Osteocyte (in vitro differentiated cells): Measurements from ENCODE around the gene CCR5. TPM values are rescaled to one million over a fixed set of nuclear protein-coding genes. Genes with fewer than 3 reads are reported as not detected.
A peak's percentile ranks its signal among the peaks of the same experiment; 100 is the strongest.

Experiments used
- DNase-seq: peaks from one replicate; pipeline ENCODE4 v3.0.0; 2021; ENCODE audit warnings: mixed read lengths; ENCODE audit not compliant: unreplicated experiment; ENCODE audit errors: extremely low spot score
- H3K27ac Mint-ChIP-seq: one replicate; pipeline ENCODE4 v1.8.0; 2021; ENCODE audit warnings: mild to moderate bottlenecking, mixed read lengths; ENCODE audit not compliant: unreplicated experiment
- H3K27me3 Mint-ChIP-seq: one replicate; pipeline ENCODE4 v1.8.0; 2021; ENCODE audit warnings: mixed read lengths; ENCODE audit not compliant: unreplicated experiment
- H3K36me3 Mint-ChIP-seq: one replicate; pipeline ENCODE4 v1.8.0; 2021; ENCODE audit warnings: mixed read lengths; ENCODE audit not compliant: unreplicated experiment
- H3K4me1 Mint-ChIP-seq: one replicate; pipeline ENCODE4 v1.8.0; 2021; ENCODE audit warnings: mixed read lengths; ENCODE audit not compliant: unreplicated experiment
- H3K4me3 Mint-ChIP-seq: one replicate; pipeline ENCODE4 v1.8.0; 2021; ENCODE audit warnings: mild to moderate bottlenecking, moderate library complexity, mixed read lengths; ENCODE audit not compliant: unreplicated experiment
- H3K9me3 Mint-ChIP-seq: one replicate; pipeline ENCODE4 v1.8.0; 2021; ENCODE audit warnings: mixed read lengths; ENCODE audit not compliant: unreplicated experiment
- total RNA-seq: library from RNA; stranded (reverse); gene quantifications from 2 replicates; pipeline ENCODE4 v1.2.1, GENCODE V29; 2021
- TF ChIP-seq, protein P1 (sequence below): fragments of 200-600 bp; sonication (generic); IDR thresholded peaks from 2 replicates; pipeline ENCODE4 v1.5.0; 2021; ENCODE audit warnings: antibody characterized with exemption, mild to moderate bottlenecking, moderate library complexity

The CCR5 gene
- total RNA-seq, 1 donor from 2014 or later, result not detected

DNA sequence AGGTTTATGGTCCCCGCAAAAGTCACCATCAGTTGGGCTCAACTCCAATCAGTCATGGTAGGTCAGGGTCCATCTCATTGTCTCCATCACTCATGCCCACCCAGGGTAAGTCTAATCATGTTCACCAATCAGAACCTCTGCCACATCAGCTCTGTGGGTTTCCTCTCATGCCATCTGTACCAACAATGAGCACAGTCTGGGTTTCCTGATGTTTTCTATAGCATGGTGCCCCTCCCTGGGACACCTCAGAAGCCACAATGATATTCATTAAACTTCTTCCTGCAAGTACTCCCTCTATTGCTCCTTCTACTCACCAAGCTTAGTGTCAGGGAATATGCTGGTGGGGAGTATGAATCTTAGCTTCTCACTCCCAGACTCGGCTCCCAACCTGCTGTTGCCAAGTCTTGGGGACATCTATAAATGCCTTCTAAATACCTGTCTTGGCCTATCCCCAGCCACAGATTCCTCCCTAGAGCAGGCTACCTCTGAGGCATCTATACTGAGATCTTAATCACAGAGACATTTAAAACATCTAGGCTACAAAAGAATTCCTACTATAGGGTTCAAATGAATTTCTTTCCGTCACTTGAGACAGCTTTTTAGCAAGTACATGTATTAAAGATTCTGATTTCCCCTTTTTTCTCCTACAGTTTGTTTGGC, 21.8 kb upstream of the CCR5 start:
- Mint-ChIP-seq H3K27me3 (peaks cover 52% of the 10 kb centered on the region), H3K4me1 (no peaks in the 10 kb centered on the region), H3K9me3 (no peaks in the 10 kb centered on the region), H3K27ac (no peak overlapping the region), H3K4me3 (no peak overlapping the region), H3K36me3 (no peaks in the 10 kb centered on the region)
- no peak for DNase-seq
- TF ChIP-seq, protein P1, sequence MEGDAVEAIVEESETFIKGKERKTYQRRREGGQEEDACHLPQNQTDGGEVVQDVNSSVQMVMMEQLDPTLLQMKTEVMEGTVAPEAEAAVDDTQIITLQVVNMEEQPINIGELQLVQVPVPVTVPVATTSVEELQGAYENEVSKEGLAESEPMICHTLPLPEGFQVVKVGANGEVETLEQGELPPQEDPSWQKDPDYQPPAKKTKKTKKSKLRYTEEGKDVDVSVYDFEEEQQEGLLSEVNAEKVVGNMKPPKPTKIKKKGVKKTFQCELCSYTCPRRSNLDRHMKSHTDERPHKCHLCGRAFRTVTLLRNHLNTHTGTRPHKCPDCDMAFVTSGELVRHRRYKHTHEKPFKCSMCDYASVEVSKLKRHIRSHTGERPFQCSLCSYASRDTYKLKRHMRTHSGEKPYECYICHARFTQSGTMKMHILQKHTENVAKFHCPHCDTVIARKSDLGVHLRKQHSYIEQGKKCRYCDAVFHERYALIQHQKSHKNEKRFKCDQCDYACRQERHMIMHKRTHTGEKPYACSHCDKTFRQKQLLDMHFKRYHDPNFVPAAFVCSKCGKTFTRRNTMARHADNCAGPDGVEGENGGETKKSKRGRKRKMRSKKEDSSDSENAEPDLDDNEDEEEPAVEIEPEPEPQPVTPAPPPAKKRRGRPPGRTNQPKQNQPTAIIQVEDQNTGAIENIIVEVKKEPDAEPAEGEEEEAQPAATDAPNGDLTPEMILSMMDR, result no peak

GRCh38 chr3:46349484-46350261, 21.1 kb upstream of the CCR5 start:
- Mint-ChIP-seq H3K27me3 (peaks cover 57% of the 10 kb centered on the region), H3K4me3 (no peak overlapping the region), H3K36me3 (no peaks in the 10 kb centered on the region), H3K4me1 (no peaks in the 10 kb centered on the region), H3K27ac (no peak overlapping the region), H3K9me3 (no peaks in the 10 kb centered on the region)
- TF ChIP-seq, protein P1, result no peak
- DNase-seq, result no peak

GRCh38 chr3:46350262-46350565, 20.5 kb upstream of the CCR5 start:
- H3K36me3 Mint-ChIP-seq, result no peaks in the 10 kb centered on the region
- H3K27me3 Mint-ChIP-seq, result peaks cover 62% of the 10 kb centered on the region
- H3K27ac Mint-ChIP-seq, result no peak overlapping the region
- DNase-seq, result peak; percentile 30
- no peaks in the 10 kb centered on the region for H3K4me1 Mint-ChIP-seq
- TF ChIP-seq, protein P1, result no peak
- no peaks in the 10 kb centered on the region for H3K9me3 Mint-ChIP-seq
- no peak overlapping the region for H3K4me3 Mint-ChIP-seq

DNA sequence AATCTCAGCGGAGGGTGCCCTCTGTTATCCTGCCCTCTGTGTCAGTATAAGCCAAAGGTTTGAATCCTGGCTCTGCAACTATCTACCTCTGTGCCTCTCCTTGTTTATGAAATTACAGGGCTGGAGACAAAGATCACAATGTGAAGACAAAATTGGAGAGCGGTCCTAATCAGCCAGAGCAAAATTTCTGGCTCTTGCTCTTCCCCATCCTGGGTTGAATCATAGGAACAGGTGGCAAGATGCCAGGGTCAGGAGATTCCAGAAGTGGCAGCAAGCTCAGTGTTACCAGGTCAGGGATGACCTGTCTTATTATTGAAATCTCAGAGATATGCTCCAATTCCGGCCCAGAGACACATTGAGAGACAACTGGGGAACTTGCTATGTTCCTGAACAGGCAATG, 19.1 kb upstream of the CCR5 start:
- no peak overlapping the region for H3K4me3 Mint-ChIP-seq

GRCh38 chr3:46353090-46353489, 17.7 kb upstream of the CCR5 start:
- Mint-ChIP-seq H3K27me3 (peaks cover 74% of the 10 kb centered on the region), H3K4me3 (no peak overlapping the region), H3K27ac (no peak overlapping the region), H3K36me3 (no peaks in the 10 kb centered on the region), H3K9me3 (no peaks in the 10 kb centered on the region), H3K4me1 (no peaks in the 10 kb centered on the region)
- no peak for DNase-seq
- TF ChIP-seq, protein P1, result no peak

More for the DNA sequence above, 19.1 kb upstream of the CCR5 start:
- Mint-ChIP-seq H3K36me3 (no peaks in the 10 kb centered on the region), H3K4me1 (no peaks in the 10 kb centered on the region), H3K27me3 (peaks cover 69% of the 10 kb centered on the region), H3K27ac (no peak overlapping the region), H3K9me3 (no peaks in the 10 kb centered on the region)
- TF ChIP-seq, protein P1, result no peak
- DNase-seq, result peak; percentile 30
